GM21423 (cell line): ENCODE data around the gene HNRNPF.
"Not testable (repeated sequence)": the region's sequence is repeated elsewhere in the genome, so short reads cannot be mapped to it uniquely, and the experiment has no call there.

Source experiments
- ATAC-seq: cut with Tn5 transposase; IDR thresholded peaks from one replicate; pipeline ENCODE4 v1.9.1; 2021; ENCODE audit warnings: mild to moderate bottlenecking, moderate library complexity; ENCODE audit not compliant: unreplicated experiment

HNRNPF gene

DNA sequence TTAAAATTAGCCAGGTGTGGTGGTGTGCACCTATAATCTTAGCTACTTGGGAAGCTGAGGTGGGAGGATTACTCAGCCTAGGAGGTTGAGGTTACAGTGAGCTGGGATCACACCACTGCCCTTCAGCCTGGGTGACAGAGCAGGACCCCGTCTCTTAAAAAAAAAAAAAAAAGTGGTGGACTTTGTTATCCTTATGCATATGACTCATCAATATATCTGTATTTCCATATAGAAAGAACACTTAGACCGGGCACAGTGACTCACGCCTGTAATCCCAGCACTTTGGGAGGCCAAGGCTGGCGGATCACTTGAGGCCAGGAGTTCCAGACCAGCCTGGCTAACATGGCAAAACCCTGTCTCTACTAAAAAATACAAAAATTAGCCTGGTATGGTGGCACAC, 13.0 kb upstream of the HNRNPF start:
- ATAC-seq, result not testable (repeated sequence)

DNA sequence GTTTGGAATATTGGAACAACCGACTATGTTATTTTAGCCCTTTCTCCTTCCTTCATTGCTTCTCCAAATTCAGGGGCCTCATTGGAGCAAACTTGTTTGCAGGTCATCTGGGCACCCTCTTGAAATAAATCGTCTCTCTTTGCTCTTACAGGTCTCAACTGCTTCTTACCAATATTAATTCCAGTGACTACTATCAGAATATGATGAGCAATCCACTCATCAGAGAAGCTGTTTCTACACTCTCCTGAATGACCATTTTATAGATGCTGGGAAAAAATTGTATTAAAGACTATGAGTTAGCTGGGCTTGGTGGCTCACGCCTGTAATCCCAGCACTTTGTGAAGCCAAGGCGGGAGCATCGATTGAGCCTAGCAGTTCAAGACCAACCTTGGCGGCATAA, 12.5 kb upstream of the HNRNPF start:
- no peak for ATAC-seq

DNA sequence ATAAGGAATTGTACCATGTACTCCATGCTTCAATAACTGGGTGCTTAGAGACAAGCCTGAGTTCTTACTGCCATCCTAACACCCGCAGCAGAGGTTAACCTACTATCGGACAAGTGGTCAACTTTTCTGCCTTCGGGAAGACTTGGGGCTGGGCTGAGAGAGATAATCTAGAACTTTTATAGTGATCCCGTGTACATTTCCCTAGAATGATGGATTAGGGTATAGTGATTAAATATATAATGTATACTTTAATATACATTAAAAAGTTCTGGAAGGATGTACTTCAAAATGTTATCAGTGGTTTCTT, 12.2 kb upstream of the HNRNPF start:
- no peak for ATAC-seq

- ATAC-seq, result peak; percentile 82
Measured at GRCh38 chr10:43420369-43421200, 11.6 kb upstream of the HNRNPF start.

GRCh38 chr10:43419997-43420368, 11.0 kb upstream of the HNRNPF start:
- no peak for ATAC-seq

DNA sequence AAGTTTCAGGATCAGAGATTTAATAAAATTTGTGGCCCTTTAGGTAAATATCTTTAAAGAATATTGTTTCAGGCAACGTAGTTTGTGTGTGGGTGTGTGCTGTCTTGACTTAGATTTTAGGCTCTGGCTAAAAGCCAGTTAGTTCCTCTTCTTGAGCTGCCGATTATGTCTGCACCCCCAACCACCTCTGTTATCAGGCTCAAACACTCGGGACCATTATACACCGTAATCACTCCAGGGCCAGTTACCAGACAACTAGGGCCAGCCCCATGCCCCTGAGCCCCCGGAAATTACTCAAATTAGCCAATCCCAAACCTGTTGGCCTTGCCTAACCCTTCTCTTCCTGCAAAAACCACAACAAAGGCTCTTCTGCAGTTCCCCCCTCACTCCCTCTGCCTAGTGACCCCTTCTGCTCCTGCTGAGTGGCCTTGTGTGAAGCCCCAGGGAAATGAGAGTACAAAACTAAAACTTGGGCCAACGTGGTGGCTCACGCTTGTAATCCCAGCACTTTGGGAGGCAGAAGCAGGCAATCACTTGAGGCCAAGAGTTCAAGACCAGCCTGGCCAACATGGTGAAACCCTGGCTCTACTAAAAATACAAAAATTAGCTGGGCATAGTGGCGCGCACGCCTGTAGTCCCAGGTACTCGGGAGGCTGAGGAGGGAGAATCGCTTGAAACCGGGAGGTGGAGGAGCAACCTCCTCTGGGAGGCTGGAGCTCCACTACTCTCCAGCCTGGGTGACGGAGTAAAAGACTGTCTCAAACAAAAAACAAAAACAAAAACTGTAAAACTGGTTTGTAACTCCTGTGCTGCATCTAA, 9.2 kb upstream of the HNRNPF start:
- ATAC-seq, result peak; percentile 33

GRCh38 chr10:43415544-43415943, 6.6 kb upstream of the HNRNPF start:
- no peak for ATAC-seq

- ATAC-seq, result no peak
Measured at GRCh38 chr10:43411536-43411935, 2.5 kb upstream of the HNRNPF start.

- ATAC-seq, result no peak
Measured at GRCh38 chr10:43410345-43410744, 1.4 kb upstream of the HNRNPF start.

DNA sequence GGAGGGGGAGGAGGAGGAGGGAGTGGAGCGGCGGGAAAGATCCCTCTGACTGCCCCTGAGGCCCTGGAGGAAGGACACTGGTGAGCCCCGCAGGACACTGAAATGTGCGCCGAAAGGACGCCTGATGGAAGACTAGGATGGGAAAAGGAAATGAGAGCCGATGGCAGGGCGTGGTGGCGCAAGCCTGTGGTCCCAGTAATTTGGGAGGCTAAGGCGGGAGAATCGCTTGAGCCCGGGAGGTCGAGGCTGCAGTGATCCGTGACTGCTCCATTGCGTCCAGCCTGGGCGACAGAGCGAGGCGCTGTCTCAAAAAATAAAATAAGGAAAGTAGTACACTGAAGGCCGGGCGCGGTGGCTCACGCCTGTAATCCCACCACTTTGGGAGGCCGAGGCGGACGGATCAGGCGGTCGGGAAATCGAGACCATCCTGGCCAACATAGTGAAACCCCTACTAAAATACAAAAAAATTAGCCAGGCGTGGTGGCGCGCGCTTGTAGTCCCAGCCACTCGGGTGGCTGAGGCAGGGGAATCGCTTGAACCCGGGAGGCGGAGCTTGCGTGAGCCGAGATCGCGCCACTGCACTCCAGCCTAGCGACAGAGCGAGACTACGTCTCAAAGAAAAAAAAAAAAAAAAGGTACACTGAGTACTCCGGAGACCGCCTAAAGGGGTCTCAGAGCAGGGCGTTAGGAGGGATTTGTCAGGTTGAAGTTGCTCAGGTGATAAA, 561 bp upstream of the HNRNPF start:
- ATAC-seq, result no peak

- peak; percentile 1 for ATAC-seq
Measured at GRCh38 chr10:43408331-43408709, 666 bp downstream of the HNRNPF start.

DNA sequence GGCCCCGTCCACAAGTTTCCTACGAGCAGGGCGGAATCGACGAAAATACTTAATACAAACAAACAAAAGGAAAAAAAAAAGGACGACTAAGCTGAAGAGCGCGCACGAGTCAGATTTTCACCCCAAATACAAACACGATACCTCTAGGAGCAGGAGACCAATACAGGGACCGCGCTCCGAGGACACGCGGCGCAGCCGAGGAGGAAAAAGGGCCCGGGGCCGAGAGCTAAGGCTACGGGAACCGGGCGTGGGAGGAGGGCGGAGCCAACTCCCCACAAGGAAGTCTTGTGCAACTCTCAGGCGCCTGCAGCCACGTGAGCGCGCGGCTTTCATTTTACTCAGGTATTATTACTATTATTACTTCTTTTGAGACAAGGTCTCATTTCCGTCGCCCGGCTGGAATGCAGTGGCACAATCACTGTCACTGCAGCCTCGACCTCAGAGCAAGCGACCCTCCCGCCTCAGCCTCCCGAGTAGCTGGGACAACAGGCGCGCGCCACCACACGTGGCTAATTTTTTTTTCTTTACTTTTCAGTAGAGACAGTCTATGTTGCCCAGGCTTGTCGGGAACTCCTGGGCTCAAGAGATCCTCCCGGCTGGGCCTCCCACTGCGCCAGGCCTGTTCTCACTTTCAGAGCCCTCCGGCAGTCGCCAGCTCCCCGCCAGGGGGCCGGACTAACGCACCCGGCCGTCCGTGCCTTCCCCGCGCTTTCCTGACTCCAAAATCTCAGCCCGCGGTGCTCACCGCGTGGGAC, 1.2 kb downstream of the HNRNPF start:
- peak; percentile 44 for ATAC-seq

GRCh38 chr10:43407148-43407575, 1.8 kb downstream of the HNRNPF start:
- peak; percentile 23 for ATAC-seq

GRCh38 chr10:43404704-43405084, 4.3 kb downstream of the HNRNPF start:
- ATAC-seq, result no peak

DNA sequence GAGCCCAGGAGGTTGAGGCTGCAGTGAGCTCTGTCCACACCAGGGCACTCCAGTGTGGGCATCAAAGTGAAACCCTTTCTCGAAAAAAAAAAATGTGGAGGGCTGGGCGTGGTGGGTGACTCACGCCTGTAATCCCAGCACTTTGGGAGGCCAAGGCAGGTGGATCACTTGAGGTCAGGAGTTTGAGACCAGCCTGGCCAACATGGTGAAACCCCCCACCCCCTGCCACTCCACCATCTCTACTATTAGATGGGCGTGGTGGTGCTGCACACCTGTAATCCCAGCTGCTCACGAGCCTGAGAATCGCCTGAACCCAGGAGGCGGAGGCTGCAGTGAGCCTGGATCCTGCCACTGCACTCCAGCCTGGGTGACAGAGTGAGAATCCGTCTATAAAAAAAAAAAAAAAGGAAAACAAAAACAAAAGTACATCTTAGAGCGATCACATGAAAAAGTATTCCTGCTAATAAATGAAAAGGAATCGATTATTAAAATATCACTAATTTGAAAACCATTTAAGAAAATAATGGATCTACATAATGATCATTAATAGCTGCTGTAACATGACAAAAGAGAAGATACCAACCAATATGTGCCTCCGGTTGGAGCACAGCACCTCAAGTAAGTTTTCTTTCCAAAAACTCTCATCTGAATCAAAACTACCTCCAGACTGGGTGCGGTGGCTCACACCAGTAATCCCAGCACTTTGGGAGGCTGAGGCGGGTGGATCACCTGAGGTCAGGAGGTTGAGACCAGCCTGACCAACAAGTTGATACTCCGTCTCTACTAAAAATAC, 4.9 kb downstream of the HNRNPF start:
- ATAC-seq, result no peak

GRCh38 chr10:43402880-43403452, 6.0 kb downstream of the HNRNPF start:
- no peak for ATAC-seq

GRCh38 chr10:43402176-43402575, 6.8 kb downstream of the HNRNPF start:
- no peak for ATAC-seq

GRCh38 chr10:43401627-43402026, 7.4 kb downstream of the HNRNPF start:
- ATAC-seq, result no peak

- no peak for ATAC-seq
Measured at GRCh38 chr10:43399320-43400310, 9.4 kb downstream of the HNRNPF start.
